Large intestine (tissue), 3 donors: ENCODE measurements around the gene DBN1. TPM values are rescaled to one million over a fixed set of nuclear protein-coding genes. Genes with fewer than 3 reads are reported as not detected.

Experiments
- DNase-seq, 2 donors: peaks; one replicate each; pipeline versions ENCODE4 v3.0.0 to v3.0.0-alpha.2; 2013
- H3K27ac ChIP-seq: one replicate; pipeline ENCODE4 v1.5.1; 2013; ENCODE audit warnings: low read length
- H3K27me3 ChIP-seq: 2 replicates; pipeline ENCODE4 v1.6.1; 2013; ENCODE audit warnings: low read length; ENCODE audit not compliant: control insufficient read depth, insufficient read depth
- H3K36me3 ChIP-seq: 2 replicates; pipeline ENCODE4 v1.6.1; 2013; ENCODE audit warnings: low read length; ENCODE audit not compliant: control insufficient read depth, insufficient read depth
- H3K4me1 ChIP-seq: one replicate; pipeline ENCODE4 v1.6.1; 2013; ENCODE audit warnings: low read length; ENCODE audit not compliant: control insufficient read depth, insufficient read depth
- H3K4me3 ChIP-seq: one replicate; pipeline ENCODE4 v1.5.1; 2013; ENCODE audit warnings: low read length
- H3K9me3 ChIP-seq: one replicate; pipeline ENCODE4 v1.6.1; 2013; ENCODE audit warnings: mild to moderate bottlenecking, low read depth, low read length, moderate library complexity; ENCODE audit not compliant: control insufficient read depth
- WGBS: methylation state at CpG from one replicate; pipeline ENCODE4 v1.1.5; 2013; ENCODE audit warnings: low lambda C conversion rate; ENCODE audit not compliant: insufficient coverage; 5-methylcytosine and 5-hydroxymethylcytosine counted together
- polyA plus RNA-seq: library from polyadenylated mRNA; unstranded; fragments of 120-200 nt; gene quantifications from one replicate; pipeline ENCODE4 v1.2.1, GENCODE V29; 2013

DBN1 gene
- polyA plus RNA-seq, 1 donor = 49.5 TPM

- no peak overlapping the region for H3K27ac ChIP-seq
- peaks cover 9% of the 10 kb centered on the region for H3K4me1 ChIP-seq
- H3K36me3 ChIP-seq = peaks cover 51% of the 10 kb centered on the region
- no peak overlapping the region for H3K4me3 ChIP-seq
- no peaks in the 10 kb centered on the region for H3K27me3 ChIP-seq
- no CpG with 5 or more reads among the region's 16 CpGs for WGBS
- H3K9me3 ChIP-seq = no peaks in the 10 kb centered on the region
- DNase-seq = no peak
Measured at GRCh38 chr5:177512736-177513380, 39.4 kb upstream of the DBN1 start.

- no peak overlapping the region for H3K27ac ChIP-seq
- peaks cover 51% of the 10 kb centered on the region for H3K36me3 ChIP-seq
- WGBS = no CpG with 5 or more reads among the region's 34 CpGs
- peaks cover 9% of the 10 kb centered on the region for H3K4me1 ChIP-seq
- no peak overlapping the region for H3K4me3 ChIP-seq
- no peak for DNase-seq
- H3K9me3 ChIP-seq = no peaks in the 10 kb centered on the region
- H3K27me3 ChIP-seq = no peaks in the 10 kb centered on the region
Measured at GRCh38 chr5:177511796-177512675, 38.6 kb upstream of the DBN1 start.

GRCh38 chr5:177511181-177511580 is 37.7 kb upstream of the DBN1 start:
- peaks cover 9% of the 10 kb centered on the region for H3K4me1 ChIP-seq
- H3K27me3 ChIP-seq = no peaks in the 10 kb centered on the region
- no peak overlapping the region for H3K27ac ChIP-seq
- WGBS = no CpG with 5 or more reads among the region's 5 CpGs
- H3K9me3 ChIP-seq = no peaks in the 10 kb centered on the region
- H3K4me3 ChIP-seq = no peak overlapping the region
- no peak for DNase-seq
- H3K36me3 ChIP-seq = peaks cover 51% of the 10 kb centered on the region

- H3K27ac ChIP-seq = no peak overlapping the region
- no peak for DNase-seq
- no peaks in the 10 kb centered on the region for H3K9me3 ChIP-seq
- H3K36me3 ChIP-seq = peaks cover 50% of the 10 kb centered on the region
- peaks cover 4% of the 10 kb centered on the region for H3K4me1 ChIP-seq
- no CpG with 5 or more reads among the region's 15 CpGs for WGBS
- no peak overlapping the region for H3K4me3 ChIP-seq
- no peaks in the 10 kb centered on the region for H3K27me3 ChIP-seq
Measured at GRCh38 chr5:177510567-177511053, 37.2 kb upstream of the DBN1 start.

GRCh38 chr5:177509991-177510566 is 36.6 kb upstream of the DBN1 start:
- no peaks in the 10 kb centered on the region for H3K27me3 ChIP-seq
- 63% methylated on average over 1 of the region's 11 CpGs for WGBS
- H3K36me3 ChIP-seq = peaks cover 44% of the 10 kb centered on the region
- no peak overlapping the region for H3K27ac ChIP-seq
- DNase-seq = no peak
- H3K4me3 ChIP-seq = no peak overlapping the region
- H3K4me1 ChIP-seq = no peaks in the 10 kb centered on the region
- H3K9me3 ChIP-seq = no peaks in the 10 kb centered on the region

GRCh38 chr5:177509381-177509951 is 36.0 kb upstream of the DBN1 start, which contains the start of gene DOK3:
Gene DOK3, minus strand, starts transcription at chr5:177509826. Its CDS starts 286 bp downstream, at chr5:177509540.
- Histone ChIP-seq H3K9me3 (no peaks in the 10 kb centered on the region), H3K27ac (no peak within 1 kb of the TSS), H3K4me3 (peak within 1 kb of the TSS; percentile 9), H3K27me3 (no peaks in the 10 kb centered on the region), H3K36me3 (peaks cover 38% of the 10 kb centered on the region), H3K4me1 (no peaks in the 10 kb centered on the region)
- WGBS = no CpG with 5 or more reads among the region's 20 CpGs
- DNase-seq = no peak

- Histone ChIP-seq H3K4me1 (no peaks in the 10 kb centered on the region), H3K4me3 (peak overlapping the region; percentile 9), H3K9me3 (no peaks in the 10 kb centered on the region), H3K36me3 (peaks cover 32% of the 10 kb centered on the region), H3K27me3 (no peaks in the 10 kb centered on the region), H3K27ac (no peak overlapping the region)
- no peak for DNase-seq
- WGBS = no CpG with 5 or more reads among the region's 8 CpGs
Measured at GRCh38 chr5:177508837-177509236, 35.4 kb upstream of the DBN1 start.

GRCh38 chr5:177508221-177508611 is 34.8 kb upstream of the DBN1 start:
- no peak for DNase-seq
- Histone ChIP-seq H3K9me3 (no peaks in the 10 kb centered on the region), H3K27ac (no peak overlapping the region), H3K27me3 (no peaks in the 10 kb centered on the region), H3K4me3 (no peak overlapping the region), H3K36me3 (peaks cover 28% of the 10 kb centered on the region), H3K4me1 (no peaks in the 10 kb centered on the region)
- WGBS = no CpG with 5 or more reads among the region's 26 CpGs

GRCh38 chr5:177507596-177508220 is 34.3 kb upstream of the DBN1 start:
- Histone ChIP-seq H3K27ac (no peak overlapping the region), H3K4me3 (no peak overlapping the region)
- 100% methylated on average over 1 of the region's 17 CpGs for WGBS

GRCh38 chr5:177507165-177507564 is 33.7 kb upstream of the DBN1 start:
- Histone ChIP-seq H3K9me3 (no peaks in the 10 kb centered on the region), H3K36me3 (peaks cover 17% of the 10 kb centered on the region), H3K4me3 (no peak overlapping the region), H3K4me1 (no peaks in the 10 kb centered on the region), H3K27ac (no peak overlapping the region), H3K27me3 (no peaks in the 10 kb centered on the region)
- no CpG with 5 or more reads among the region's 9 CpGs for WGBS
- DNase-seq = no peak

More at GRCh38 chr5:177507596-177508220, 34.3 kb upstream of the DBN1 start:
- Histone ChIP-seq H3K9me3 (no peaks in the 10 kb centered on the region), H3K4me1 (no peaks in the 10 kb centered on the region), H3K36me3 (peaks cover 23% of the 10 kb centered on the region), H3K27me3 (no peaks in the 10 kb centered on the region)
- no peak for DNase-seq
